Mucosa of rectum (tissue), 2 donors: ENCODE measurements around the gene ZNF571.

ENCODE experiments used
- H3K27ac ChIP-seq, 2 donors: one replicate each; pipeline ENCODE4 v1.7.0; 2013; ENCODE audit warnings: inconsistent platforms in 2 of 2, low read depth in 2 of 2, low read length in 2 of 2
- H3K27me3 ChIP-seq, 2 donors: one replicate each; pipeline ENCODE4 v1.7.0; 2013; ENCODE audit warnings: low read length in 2 of 2; ENCODE audit not compliant: control insufficient read depth in 2 of 2, insufficient read depth in 2 of 2
- H3K36me3 ChIP-seq, 2 donors: one replicate each; pipeline ENCODE4 v1.7.0; 2013; ENCODE audit warnings: low read length in 2 of 2; ENCODE audit not compliant: control insufficient read depth in 2 of 2, insufficient read depth in 2 of 2
- H3K4me1 ChIP-seq, 2 donors: one replicate each; pipeline ENCODE4 v1.7.0; 2013; ENCODE audit warnings: low read length in 2 of 2, mild to moderate bottlenecking in 1 of 2; ENCODE audit not compliant: control insufficient read depth in 2 of 2, insufficient read depth in 2 of 2
- H3K4me3 ChIP-seq, 2 donors: one replicate each; pipeline ENCODE4 v1.7.0; 2013; ENCODE audit warnings: low read length in 2 of 2
- H3K9ac ChIP-seq, 2 donors: one replicate each; pipeline ENCODE4 v1.7.0; 2013; ENCODE audit warnings: low read length in 2 of 2, low read depth in 1 of 2, mild to moderate bottlenecking in 1 of 2
- H3K9me3 ChIP-seq, 2 donors: one replicate each; pipeline ENCODE4 v1.7.0; 2013; ENCODE audit warnings: low read length in 2 of 2; ENCODE audit not compliant: control insufficient read depth in 2 of 2
- donor health status: healthy.
- donor health status: Normal muscosa, but diverticular disease.

ZNF571 gene

DNA sequence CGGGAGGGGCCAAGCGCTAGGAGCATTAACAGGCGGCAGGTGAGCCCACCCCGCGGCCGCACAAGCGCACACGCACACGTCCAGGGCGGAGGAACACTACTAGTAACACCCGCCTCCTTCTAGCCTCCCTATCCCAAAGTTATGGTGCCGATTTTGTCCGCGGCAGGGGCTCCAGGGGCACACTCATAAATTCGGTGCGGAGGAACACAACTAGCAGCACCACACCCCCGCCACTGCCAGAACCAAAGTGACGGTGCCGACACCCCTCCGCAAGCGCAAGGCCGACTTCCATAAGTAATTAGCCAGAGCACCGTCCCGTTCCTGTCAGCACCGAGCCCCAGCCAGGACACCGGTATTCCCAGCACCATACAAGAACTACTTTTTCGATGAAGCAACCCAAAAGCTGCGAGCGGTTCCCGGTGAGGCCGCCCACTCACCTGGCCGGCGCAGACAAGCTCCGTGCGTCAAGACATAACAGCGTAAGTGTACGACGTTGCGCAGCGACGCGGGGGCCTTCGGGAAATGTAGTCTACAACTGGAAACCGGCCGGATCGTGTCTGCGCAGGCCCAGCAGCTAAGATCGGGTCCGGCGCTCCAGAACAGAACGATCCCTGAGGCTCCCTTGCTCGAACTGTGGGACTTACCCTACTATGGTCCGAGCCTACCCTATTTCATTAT lies at the start of gene ZNF571, which contains the start of gene ZNF540:
Gene ZNF571, minus strand, starts transcription at position 489 of the 678 bp plus-strand sequence. CDS start 8,116 bp downstream, outside the sequence.
Gene ZNF540, plus strand, starts transcription at position 573 of the 678 bp plus-strand sequence. CDS start 3,572 bp downstream, outside the sequence.
- H3K9ac ChIP-seq: peak within 1 kb of the TSS; percentile 89 to 90
- peaks cover 0 to 2% of the 10 kb centered on the region in 2 donors for H3K36me3 ChIP-seq
- no peaks in the 10 kb centered on the region for H3K27me3 ChIP-seq
- H3K4me1 ChIP-seq: peaks cover 8 to 13% of the 10 kb centered on the region in 2 donors
- H3K9me3 ChIP-seq: no peaks in the 10 kb centered on the region
- H3K27ac ChIP-seq: peak within 1 kb of the TSS; percentile 92 to 94
- peak within 1 kb of the TSS; percentile 94 for H3K4me3 ChIP-seq

DNA sequence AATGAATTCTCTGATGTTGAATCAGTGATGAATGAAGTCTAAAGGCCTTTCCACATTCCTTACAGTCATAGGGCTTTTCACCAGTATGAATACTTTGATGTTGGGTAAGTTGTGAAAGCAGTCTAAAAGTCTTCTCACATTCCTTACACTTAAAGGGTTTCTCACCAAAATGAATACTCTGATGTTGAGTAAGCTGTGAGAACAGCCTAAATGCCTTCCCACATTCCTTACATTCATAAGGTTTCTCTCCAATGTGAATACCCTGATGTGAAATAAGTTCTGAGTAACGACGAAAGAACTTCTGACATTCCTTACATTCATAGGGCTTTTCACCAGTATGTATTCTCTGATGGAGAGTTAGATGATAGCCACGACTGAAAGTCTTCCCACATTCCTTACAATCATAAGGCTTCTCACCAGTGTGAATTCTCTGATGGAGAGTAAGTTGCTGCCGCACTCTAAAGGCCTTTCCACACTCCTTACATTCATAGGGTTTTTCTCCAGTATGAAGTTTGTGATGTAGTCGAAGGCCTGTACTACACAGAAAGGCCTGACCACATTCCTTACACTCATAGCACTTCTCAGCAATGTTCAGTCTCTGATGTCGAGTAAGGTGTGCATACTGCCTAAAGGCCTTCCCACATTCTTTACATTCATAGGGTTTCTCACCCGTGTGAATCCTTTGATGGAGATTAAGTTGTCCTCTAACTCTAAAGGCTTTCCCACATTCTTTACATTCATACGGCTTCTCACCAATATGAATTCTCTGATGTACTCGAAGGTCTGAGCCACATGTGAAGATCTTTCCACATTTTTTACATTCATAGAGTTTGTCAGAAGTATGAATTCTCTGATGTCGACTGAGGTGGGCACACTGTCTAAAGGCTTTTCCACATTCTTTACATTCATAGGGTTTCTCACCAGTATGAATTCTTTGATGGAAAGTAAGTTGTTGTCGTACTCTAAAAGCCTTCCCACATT lies 40.8 kb upstream of the ZNF571 start:
- no peak overlapping the region for H3K27ac ChIP-seq
- no peaks in the 10 kb centered on the region for H3K4me1 ChIP-seq
- H3K27me3 ChIP-seq: no peaks in the 10 kb centered on the region
- no peak overlapping the region for H3K9ac ChIP-seq
- H3K36me3 ChIP-seq: peaks cover 8 to 18% of the 10 kb centered on the region in 2 donors
- H3K4me3 ChIP-seq: no peak overlapping the region
- H3K9me3 ChIP-seq: peaks cover 31 to 54% of the 10 kb centered on the region in 2 donors

DNA sequence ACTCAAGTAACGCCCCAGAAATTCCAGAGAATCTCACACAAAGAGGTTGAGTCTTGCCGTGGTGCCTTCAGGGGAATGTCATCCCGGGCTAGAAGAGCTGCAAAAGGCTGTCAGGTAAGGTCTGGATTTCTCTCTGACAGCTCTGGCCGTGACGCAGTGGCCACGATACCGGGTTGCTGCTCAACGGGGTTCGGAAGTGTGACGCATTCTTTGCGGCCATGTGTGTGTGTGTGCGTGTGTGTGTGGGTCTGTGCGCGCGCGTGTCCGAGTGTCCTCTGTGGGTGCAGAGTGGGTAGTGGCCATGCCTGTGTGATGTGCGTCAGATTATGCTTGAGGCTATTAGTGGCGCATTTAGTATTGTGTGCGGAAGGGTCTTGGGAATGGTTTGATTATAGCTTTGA lies 390 bp upstream of the ZNF571 start:
- Histone ChIP-seq H3K36me3 (peaks cover 2% of the 10 kb centered on the region in 2 donors), H3K4me1 (peaks cover 8 to 13% of the 10 kb centered on the region in 2 donors), H3K27me3 (no peaks in the 10 kb centered on the region), H3K9ac (peak overlapping the region; percentile 89 to 90), H3K27ac (peak overlapping the region; percentile 92 to 94), H3K9me3 (no peaks in the 10 kb centered on the region), H3K4me3 (peak overlapping the region; percentile 94)

DNA sequence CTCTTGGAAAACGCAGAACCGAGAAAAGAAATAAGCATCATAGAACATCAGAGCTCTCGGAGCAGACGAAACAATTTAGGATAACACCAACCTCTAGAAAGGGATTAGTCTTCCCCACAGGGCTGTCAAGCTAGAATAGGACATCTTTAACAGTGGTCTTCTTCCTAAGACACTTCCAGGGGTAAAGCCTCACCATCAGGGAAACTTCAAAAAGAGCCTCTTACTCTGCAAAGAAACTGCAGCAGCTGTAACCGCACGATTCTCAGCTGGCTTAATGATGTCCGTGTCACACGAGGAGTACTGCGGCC lies 642 bp downstream of the ZNF571 start:
- H3K4me3 ChIP-seq: peak overlapping the region; percentile 94
- H3K27ac ChIP-seq: peak overlapping the region; percentile 92 to 94
- peak overlapping the region; percentile 89 to 90 for H3K9ac ChIP-seq
- peaks cover 8 to 13% of the 10 kb centered on the region in 2 donors for H3K4me1 ChIP-seq
- no peaks in the 10 kb centered on the region for H3K9me3 ChIP-seq
- H3K36me3 ChIP-seq: peaks cover 0 to 2% of the 10 kb centered on the region in 2 donors
- no peaks in the 10 kb centered on the region for H3K27me3 ChIP-seq

- H3K36me3 ChIP-seq: peaks cover 41 to 58% of the 10 kb centered on the region in 2 donors
- H3K9me3 ChIP-seq: peaks cover 64 to 68% of the 10 kb centered on the region in 2 donors
These were observed 11.3 kb downstream of the ZNF571 start for GRCh38 chr19:37583340-37583739.

GRCh38 chr19:37572203-37572602 lies 22.4 kb downstream of the ZNF571 start:
- H3K27me3 ChIP-seq: no peaks in the 10 kb centered on the region
- H3K27ac ChIP-seq: no peak overlapping the region
- H3K9ac ChIP-seq: no peak overlapping the region
- H3K4me3 ChIP-seq: no peak overlapping the region
- H3K36me3 ChIP-seq: peaks cover 7 to 9% of the 10 kb centered on the region in 2 donors
- H3K4me1 ChIP-seq: no peaks in the 10 kb centered on the region
- peaks cover 50 to 55% of the 10 kb centered on the region in 2 donors for H3K9me3 ChIP-seq

More at GRCh38 chr19:37583340-37583739, 11.3 kb downstream of the ZNF571 start:
- Histone ChIP-seq H3K27ac (no peak overlapping the region), H3K4me3 (peak overlapping the region in 1 of 2 donors; percentile 27), H3K4me1 (no peaks in the 10 kb centered on the region), H3K9ac (no peak overlapping the region), H3K27me3 (no peaks in the 10 kb centered on the region)

DNA sequence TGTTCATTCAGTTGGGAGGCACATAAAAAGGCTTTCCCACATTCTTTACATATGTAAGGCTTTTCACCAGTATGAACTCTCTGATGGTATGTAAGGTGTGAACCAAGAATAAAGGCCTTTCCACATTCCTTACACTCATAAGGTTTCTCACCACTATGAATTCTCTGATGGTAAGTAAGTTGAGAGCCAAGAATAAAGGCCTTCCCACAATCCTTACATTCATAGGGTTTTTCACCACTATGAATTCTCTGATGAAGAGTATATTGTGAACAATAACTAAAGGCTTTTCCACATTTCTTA lies 29.3 kb downstream of the ZNF571 start:
- Histone ChIP-seq H3K27ac (no peak overlapping the region), H3K4me1 (no peaks in the 10 kb centered on the region), H3K36me3 (peaks cover 0 to 20% of the 10 kb centered on the region in 2 donors), H3K9ac (no peak overlapping the region), H3K9me3 (peaks cover 76% of the 10 kb centered on the region in 2 donors), H3K4me3 (no peak overlapping the region), H3K27me3 (no peaks in the 10 kb centered on the region)

GRCh38 chr19:37564624-37565369 lies 29.8 kb downstream of the ZNF571 start:
- Histone ChIP-seq H3K27ac (no peak overlapping the region), H3K4me1 (no peaks in the 10 kb centered on the region), H3K4me3 (peak overlapping the region in 1 of 2 donors; percentile 28), H3K27me3 (no peaks in the 10 kb centered on the region), H3K9me3 (peaks cover 71 to 72% of the 10 kb centered on the region in 2 donors), H3K9ac (no peak overlapping the region), H3K36me3 (peaks cover 0 to 18% of the 10 kb centered on the region in 2 donors)

DNA sequence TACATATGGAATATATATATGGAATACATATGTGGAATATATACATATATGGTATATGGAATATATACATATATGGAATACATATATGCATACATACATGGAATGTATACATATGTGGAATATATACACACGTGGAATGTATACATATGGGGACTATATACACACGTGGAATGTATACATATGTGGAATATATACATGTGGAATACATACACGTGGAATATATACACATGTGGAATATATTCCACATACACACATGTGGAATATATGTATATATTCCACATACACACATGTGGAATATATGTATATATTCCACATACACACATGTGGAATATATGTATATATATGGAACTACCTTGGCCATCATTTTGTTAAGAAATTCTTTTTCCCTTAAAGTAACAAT lies 31.1 kb downstream of the ZNF571 start:
- Histone ChIP-seq H3K4me3 (no peak overlapping the region), H3K27ac (no peak overlapping the region), H3K9me3 (peaks cover 68 to 75% of the 10 kb centered on the region in 2 donors), H3K4me1 (no peaks in the 10 kb centered on the region), H3K27me3 (no peaks in the 10 kb centered on the region), H3K9ac (no peak overlapping the region), H3K36me3 (peaks cover 0 to 18% of the 10 kb centered on the region in 2 donors)
